NB4 (cell line): Measurements from ENCODE around the gene CD248.

Experiments
- MYC ChIP-seq: IDR thresholded peaks from 2 replicates; pipeline ENCODE4 v1.6.1; 2011; ENCODE audit warnings: low read depth, low read length
- POLR2A ChIP-seq: IDR thresholded peaks from 2 replicates; pipeline ENCODE4 v1.6.1; 2011; ENCODE audit warnings: mild to moderate bottlenecking; ENCODE audit not compliant: insufficient read length; ENCODE audit errors: extremely low read depth
- TF ChIP-seq, protein P1 (sequence below): IDR thresholded peaks from one replicate; pipeline ENCODE4 v1.5.1; 2012; ENCODE audit warnings: low read depth, low read length
- TF ChIP-seq, protein P2 (sequence below): IDR thresholded peaks from 2 replicates; pipeline ENCODE4 v1.6.1; 2011; ENCODE audit warnings: low read depth, low read length

DNA sequence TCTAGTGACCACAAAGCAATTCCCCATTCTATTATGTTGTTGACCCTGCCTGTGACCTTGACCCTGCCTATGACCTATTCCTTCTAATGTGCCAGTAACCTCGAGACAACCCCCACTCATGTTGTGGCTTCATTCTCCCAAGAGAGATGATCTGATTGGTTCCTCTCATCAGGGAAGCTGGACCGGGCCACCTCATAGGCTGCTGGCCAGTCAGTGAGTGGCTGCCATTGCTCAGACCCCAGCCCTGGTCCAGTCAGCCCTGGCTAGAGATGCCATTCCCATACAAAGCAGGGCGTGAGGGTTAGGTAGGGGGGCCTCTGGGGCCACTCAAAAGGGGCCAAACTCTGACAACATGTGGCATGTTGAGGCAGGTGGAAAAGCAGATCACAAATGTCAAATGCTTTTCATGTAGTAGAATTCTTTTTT is 42.8 kb upstream of the CD248 start:
- TF ChIP-seq, protein P1, sequence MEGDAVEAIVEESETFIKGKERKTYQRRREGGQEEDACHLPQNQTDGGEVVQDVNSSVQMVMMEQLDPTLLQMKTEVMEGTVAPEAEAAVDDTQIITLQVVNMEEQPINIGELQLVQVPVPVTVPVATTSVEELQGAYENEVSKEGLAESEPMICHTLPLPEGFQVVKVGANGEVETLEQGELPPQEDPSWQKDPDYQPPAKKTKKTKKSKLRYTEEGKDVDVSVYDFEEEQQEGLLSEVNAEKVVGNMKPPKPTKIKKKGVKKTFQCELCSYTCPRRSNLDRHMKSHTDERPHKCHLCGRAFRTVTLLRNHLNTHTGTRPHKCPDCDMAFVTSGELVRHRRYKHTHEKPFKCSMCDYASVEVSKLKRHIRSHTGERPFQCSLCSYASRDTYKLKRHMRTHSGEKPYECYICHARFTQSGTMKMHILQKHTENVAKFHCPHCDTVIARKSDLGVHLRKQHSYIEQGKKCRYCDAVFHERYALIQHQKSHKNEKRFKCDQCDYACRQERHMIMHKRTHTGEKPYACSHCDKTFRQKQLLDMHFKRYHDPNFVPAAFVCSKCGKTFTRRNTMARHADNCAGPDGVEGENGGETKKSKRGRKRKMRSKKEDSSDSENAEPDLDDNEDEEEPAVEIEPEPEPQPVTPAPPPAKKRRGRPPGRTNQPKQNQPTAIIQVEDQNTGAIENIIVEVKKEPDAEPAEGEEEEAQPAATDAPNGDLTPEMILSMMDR: no peak
- peak; percentile 54 for TF ChIP-seq POLR2A
- TF ChIP-seq, protein P2, sequence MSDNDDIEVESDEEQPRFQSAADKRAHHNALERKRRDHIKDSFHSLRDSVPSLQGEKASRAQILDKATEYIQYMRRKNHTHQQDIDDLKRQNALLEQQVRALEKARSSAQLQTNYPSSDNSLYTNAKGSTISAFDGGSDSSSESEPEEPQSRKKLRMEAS: no peak
- TF ChIP-seq MYC: no peak
